Liver (tissue), 9 donors: Measurements from ENCODE around the gene DNMT3A. TPM values are rescaled to one million over a fixed set of nuclear protein-coding genes. Genes with fewer than 3 reads are reported as not detected.

Experiments used
- DNase-seq: peaks from one replicate; pipeline ENCODE4 v3.0.0-alpha.2; 2017; ENCODE audit warnings: low spot score
- H3K27ac ChIP-seq, 2 donors: one replicate each; pipeline ENCODE4 v1.7.0; 2013; ENCODE audit warnings: inconsistent platforms in 2 of 2, low read length in 2 of 2, control low read depth in 1 of 2, low read depth in 1 of 2, mild to moderate bottlenecking in 1 of 2
- H3K27me3 ChIP-seq, 4 donors: one replicate each; pipeline versions ENCODE4 v1.6.1 to v1.7.0; 2013; ENCODE audit warnings: low read length in 3 of 4, inconsistent platforms in 1 of 4, mild to moderate bottlenecking in 1 of 4, moderate library complexity in 1 of 4; ENCODE audit not compliant: control insufficient read depth in 4 of 4, insufficient read depth in 4 of 4
- H3K36me3 ChIP-seq, 4 donors: one replicate each; pipeline versions ENCODE4 v1.6.1 to v1.7.0; 2013; ENCODE audit warnings: low read length in 3 of 4, mild to moderate bottlenecking in 3 of 4, low read depth in 1 of 4, moderate library complexity in 1 of 4; ENCODE audit not compliant: control insufficient read depth in 4 of 4, insufficient read depth in 3 of 4
- H3K4me1 ChIP-seq, 4 donors: one replicate each; pipeline versions ENCODE4 v1.6.1 to v1.7.0; 2013; ENCODE audit warnings: low read length in 3 of 4, mild to moderate bottlenecking in 3 of 4, moderate library complexity in 1 of 4; ENCODE audit not compliant: control insufficient read depth in 4 of 4, insufficient read depth in 4 of 4
- H3K4me3 ChIP-seq, 3 donors: one replicate each; pipeline versions ENCODE4 v1.6.1 to v1.7.0; 2013; ENCODE audit warnings: low read length in 3 of 3, control low read depth in 1 of 3, low read depth in 1 of 3, mild to moderate bottlenecking in 1 of 3
- H3K9ac ChIP-seq, 2 donors: one replicate each; pipeline ENCODE4 v1.7.0; 2013; ENCODE audit warnings: low read length in 2 of 2, mild to moderate bottlenecking in 2 of 2, moderate library complexity in 2 of 2, control low read depth in 1 of 2, low read depth in 1 of 2
- H3K9me3 ChIP-seq, 4 donors: one replicate each; pipeline versions ENCODE4 v1.6.1 to v1.7.0; 2013; ENCODE audit warnings: low read length in 3 of 4; ENCODE audit not compliant: control insufficient read depth in 4 of 4
- EGR1 ChIP-seq, 2 donors: IDR thresholded peaks; 2 replicates each; pipeline ENCODE4 v1.6.1; 2016 to 2018; ENCODE audit warnings: antibody characterized with exemption in 2 of 2, low read depth in 2 of 2
- FOXA1 ChIP-seq: IDR thresholded peaks from 2 replicates; pipeline ENCODE4 v1.6.1; 2016; ENCODE audit warnings: antibody characterized with exemption
- FOXA2 ChIP-seq: IDR thresholded peaks from 2 replicates; pipeline ENCODE4 v1.6.1; 2016; ENCODE audit warnings: antibody characterized with exemption
- GABPA ChIP-seq, 2 donors: IDR thresholded peaks in 1 of 2; conservative IDR thresholded peaks in 1 of 2; 2 replicates each; pipeline ENCODE4 v1.6.1; 2016; ENCODE audit warnings: antibody characterized with exemption in 2 of 2, mild to moderate bottlenecking in 1 of 2, moderate library complexity in 1 of 2
- HNF4A ChIP-seq, 2 donors: conservative IDR thresholded peaks; 2 replicates each; pipeline ENCODE4 v1.6.1; 2016; ENCODE audit warnings: antibody characterized with exemption in 2 of 2, mild to moderate bottlenecking in 2 of 2
- HNF4G ChIP-seq: IDR thresholded peaks from 2 replicates; pipeline ENCODE4 v1.6.1; 2016; ENCODE audit warnings: antibody characterized with exemption
- JUND ChIP-seq, 2 donors: IDR thresholded peaks; 2 replicates each; pipeline ENCODE4 v1.6.1; 2016; ENCODE audit warnings: antibody characterized with exemption in 2 of 2
- MAX ChIP-seq: IDR thresholded peaks from 2 replicates; pipeline ENCODE4 v1.6.1; 2016; ENCODE audit warnings: antibody characterized with exemption
- NR2F2 ChIP-seq: IDR thresholded peaks from 2 replicates; pipeline ENCODE4 v1.6.1; 2016; ENCODE audit warnings: antibody characterized with exemption
- RAD21 ChIP-seq, 2 donors: IDR thresholded peaks; 2 replicates each; pipeline ENCODE4 v1.6.1; 2016; ENCODE audit warnings: antibody characterized with exemption in 2 of 2, mild to moderate bottlenecking in 2 of 2
- REST ChIP-seq: IDR thresholded peaks from 2 replicates; pipeline ENCODE4 v1.6.1; 2016; ENCODE audit warnings: antibody characterized with exemption, mild to moderate bottlenecking
- RXRA ChIP-seq, 2 donors: IDR thresholded peaks; 2 replicates each; pipeline ENCODE4 v1.6.1; 2017 to 2018; ENCODE audit warnings: antibody characterized with exemption in 2 of 2, mild to moderate bottlenecking in 1 of 2
- SP1 ChIP-seq: IDR thresholded peaks from 2 replicates; pipeline ENCODE4 v1.6.1; 2018; ENCODE audit warnings: antibody characterized with exemption, mild to moderate bottlenecking
- TAF1 ChIP-seq: conservative IDR thresholded peaks from 2 replicates; pipeline ENCODE4 v1.6.1; 2016; ENCODE audit warnings: antibody characterized with exemption, mild to moderate bottlenecking
- YY1 ChIP-seq: IDR thresholded peaks from 2 replicates; pipeline ENCODE4 v1.6.1; 2016; ENCODE audit warnings: antibody characterized with exemption, mild to moderate bottlenecking
- WGBS: extraction: QIAGEN DNeasy Blood & Tissue Kit; methylation state at CpG from one replicate; pipeline ENCODE4 v1.1.7; 2013; 5-methylcytosine and 5-hydroxymethylcytosine counted together
- polyA plus RNA-seq, 2 donors: library from polyadenylated mRNA; stranded (reverse) in 1 of 2; unstranded in 1 of 2; fragments of 200-250 nt in 1 of 2; fragments of >200 nt in 1 of 2; fragmentation: Nextera tagmentation in 1 of 2; extraction: Ambion mirVana in 1 of 2; gene quantifications; one replicate each; pipeline versions ENCODE4 v1.2.1 to v1.2.3, GENCODE V29; 2013 to 2015
- total RNA-seq, 2 donors: library from RNA; depleted of rRNA; stranded (reverse); fragments of >200 nt; gene quantifications; one replicate each; pipeline ENCODE4 v1.2.3, GENCODE V29; 2014
- TF ChIP-seq, protein P1 (sequence below): fragments of 150-350 bp; IDR thresholded peaks from 2 replicates; pipeline ENCODE4 v1.5.1; 2017; ENCODE audit warnings: improper control_type of control experiment, low read depth, low read length; ENCODE audit not compliant: missing input control
- TF ChIP-seq, protein P2 (sequence below): IDR thresholded peaks from 2 replicates; pipeline ENCODE4 v1.6.1; 2016; ENCODE audit warnings: antibody characterized with exemption
- TF ChIP-seq, protein P3 (sequence below): IDR thresholded peaks from 2 replicates; pipeline ENCODE4 v1.6.1; 2016; ENCODE audit warnings: antibody characterized with exemption
- donor health status: healthy.
- donor health status: healthy.
- donor health status: healthy.
- donor health status: healthy.
- donor health status: healthy.

Gene DNMT3A
- total and polyA plus RNA-seq, 4 donors = 3.5 to 24.2 (median 8.1) TPM

DNA sequence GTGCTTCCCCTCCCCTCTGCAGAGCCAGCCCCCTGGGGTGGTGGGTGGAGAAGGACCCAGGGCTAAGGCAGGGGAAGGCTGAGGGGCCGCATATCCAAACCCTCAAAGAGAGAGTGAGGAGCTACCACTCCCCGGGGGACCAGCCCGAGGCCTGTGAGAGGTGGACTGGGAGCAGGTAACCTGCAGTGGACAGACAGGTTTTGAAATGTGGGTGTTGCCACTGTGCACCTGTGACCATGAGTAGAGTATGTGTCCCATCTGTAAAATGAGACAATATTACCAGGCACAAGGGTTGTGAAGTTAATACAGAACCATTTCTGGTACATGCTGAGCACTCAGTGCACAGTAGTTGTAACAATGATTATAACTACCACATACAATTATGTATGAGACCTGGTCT, 122.1 kb downstream of the DNMT3A start:
- peaks cover 0 to 4% (median 0%) of the 10 kb centered on the region in 4 donors for H3K4me1 ChIP-seq
- no peaks in the 10 kb centered on the region for H3K36me3 ChIP-seq
- no peak for DNase-seq
- no peak overlapping the region for H3K9ac ChIP-seq
- TF ChIP-seq JUND (IDR thresholded peaks at IDR 0.05) (no peak), SP1 (no peak), YY1 (no peak), FOXA2 (no peak), HNF4A (conservative IDR thresholded peaks at IDR 0.05) (no peak), FOXA1 (no peak), RXRA (IDR thresholded peaks at IDR 0.05) (no peak), NR2F2 (no peak), EGR1 (IDR thresholded peaks at IDR 0.05; ENCODE audit: low read depth in 2 of 2) (no peak), GABPA (IDR thresholded peaks at IDR 0.05 in 1 of 2, conservative IDR thresholded peaks at IDR 0.05 in 1 of 2) (no peak), REST (no peak), HNF4G (no peak), RAD21 (IDR thresholded peaks at IDR 0.05) (no peak)
- TF ChIP-seq, protein P1, sequence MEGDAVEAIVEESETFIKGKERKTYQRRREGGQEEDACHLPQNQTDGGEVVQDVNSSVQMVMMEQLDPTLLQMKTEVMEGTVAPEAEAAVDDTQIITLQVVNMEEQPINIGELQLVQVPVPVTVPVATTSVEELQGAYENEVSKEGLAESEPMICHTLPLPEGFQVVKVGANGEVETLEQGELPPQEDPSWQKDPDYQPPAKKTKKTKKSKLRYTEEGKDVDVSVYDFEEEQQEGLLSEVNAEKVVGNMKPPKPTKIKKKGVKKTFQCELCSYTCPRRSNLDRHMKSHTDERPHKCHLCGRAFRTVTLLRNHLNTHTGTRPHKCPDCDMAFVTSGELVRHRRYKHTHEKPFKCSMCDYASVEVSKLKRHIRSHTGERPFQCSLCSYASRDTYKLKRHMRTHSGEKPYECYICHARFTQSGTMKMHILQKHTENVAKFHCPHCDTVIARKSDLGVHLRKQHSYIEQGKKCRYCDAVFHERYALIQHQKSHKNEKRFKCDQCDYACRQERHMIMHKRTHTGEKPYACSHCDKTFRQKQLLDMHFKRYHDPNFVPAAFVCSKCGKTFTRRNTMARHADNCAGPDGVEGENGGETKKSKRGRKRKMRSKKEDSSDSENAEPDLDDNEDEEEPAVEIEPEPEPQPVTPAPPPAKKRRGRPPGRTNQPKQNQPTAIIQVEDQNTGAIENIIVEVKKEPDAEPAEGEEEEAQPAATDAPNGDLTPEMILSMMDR = no peak
- TF ChIP-seq, protein P2, sequence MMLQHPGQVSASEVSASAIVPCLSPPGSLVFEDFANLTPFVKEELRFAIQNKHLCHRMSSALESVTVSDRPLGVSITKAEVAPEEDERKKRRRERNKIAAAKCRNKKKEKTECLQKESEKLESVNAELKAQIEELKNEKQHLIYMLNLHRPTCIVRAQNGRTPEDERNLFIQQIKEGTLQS = no peak
- no peak overlapping the region for H3K4me3 ChIP-seq
- H3K27me3 ChIP-seq = no peaks in the 10 kb centered on the region
- H3K9me3 ChIP-seq = no peaks in the 10 kb centered on the region
- 86% methylated on average over 3 of the region's 3 CpGs for WGBS
- H3K27ac ChIP-seq = no peak overlapping the region

GRCh38 chr2:25218100-25218499, 123.6 kb downstream of the DNMT3A start:
- H3K9me3 ChIP-seq = no peaks in the 10 kb centered on the region
- no peak for DNase-seq
- WGBS = 92% methylated on average over 3 of the region's 3 CpGs
- TF ChIP-seq, protein P1 = no peak
- no peak for TF ChIP-seq SP1
- TF ChIP-seq, protein P2 = no peak
- TF ChIP-seq RXRA (IDR thresholded peaks at IDR 0.05) = no peak
- TF ChIP-seq EGR1 (IDR thresholded peaks at IDR 0.05; ENCODE audit: low read depth in 2 of 2) = no peak
- no peak for TF ChIP-seq NR2F2
- TF ChIP-seq, protein P3, sequence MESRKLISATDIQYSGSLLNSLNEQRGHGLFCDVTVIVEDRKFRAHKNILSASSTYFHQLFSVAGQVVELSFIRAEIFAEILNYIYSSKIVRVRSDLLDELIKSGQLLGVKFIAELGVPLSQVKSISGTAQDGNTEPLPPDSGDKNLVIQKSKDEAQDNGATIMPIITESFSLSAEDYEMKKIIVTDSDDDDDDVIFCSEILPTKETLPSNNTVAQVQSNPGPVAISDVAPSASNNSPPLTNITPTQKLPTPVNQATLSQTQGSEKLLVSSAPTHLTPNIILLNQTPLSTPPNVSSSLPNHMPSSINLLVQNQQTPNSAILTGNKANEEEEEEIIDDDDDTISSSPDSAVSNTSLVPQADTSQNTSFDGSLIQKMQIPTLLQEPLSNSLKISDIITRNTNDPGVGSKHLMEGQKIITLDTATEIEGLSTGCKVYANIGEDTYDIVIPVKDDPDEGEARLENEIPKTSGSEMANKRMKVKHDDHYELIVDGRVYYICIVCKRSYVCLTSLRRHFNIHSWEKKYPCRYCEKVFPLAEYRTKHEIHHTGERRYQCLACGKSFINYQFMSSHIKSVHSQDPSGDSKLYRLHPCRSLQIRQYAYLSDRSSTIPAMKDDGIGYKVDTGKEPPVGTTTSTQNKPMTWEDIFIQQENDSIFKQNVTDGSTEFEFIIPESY = no peak
- no peak for TF ChIP-seq YY1
- TF ChIP-seq RAD21 (IDR thresholded peaks at IDR 0.05) = no peak
- TF ChIP-seq MAX = no peak
- no peak for TF ChIP-seq REST
- no peak for TF ChIP-seq FOXA1
- TF ChIP-seq TAF1 = no peak

More at GRCh38 chr2:25218100-25218499, 123.6 kb downstream of the DNMT3A start:
- H3K27me3 ChIP-seq = no peaks in the 10 kb centered on the region
- no peaks in the 10 kb centered on the region for H3K36me3 ChIP-seq
- peaks cover 0 to 4% (median 0%) of the 10 kb centered on the region in 4 donors for H3K4me1 ChIP-seq
- no peak overlapping the region for H3K4me3 ChIP-seq
- H3K9ac ChIP-seq = no peak overlapping the region
- no peak overlapping the region for H3K27ac ChIP-seq
